Dedifferentiated amniotic fluid mesenchymal stem cell (primary cell): ENCODE data around the gene NINJ1.
"Not testable (repeated sequence)": the region's sequence is repeated elsewhere in the genome, so short reads cannot be mapped to it uniquely, and the experiment has no call there.

Experiments
- DNase-seq: peaks from one replicate; pipeline ENCODE4 v3.0.0-alpha.2; 2016; ENCODE audit errors: extremely low spot score

NINJ1 gene

DNA sequence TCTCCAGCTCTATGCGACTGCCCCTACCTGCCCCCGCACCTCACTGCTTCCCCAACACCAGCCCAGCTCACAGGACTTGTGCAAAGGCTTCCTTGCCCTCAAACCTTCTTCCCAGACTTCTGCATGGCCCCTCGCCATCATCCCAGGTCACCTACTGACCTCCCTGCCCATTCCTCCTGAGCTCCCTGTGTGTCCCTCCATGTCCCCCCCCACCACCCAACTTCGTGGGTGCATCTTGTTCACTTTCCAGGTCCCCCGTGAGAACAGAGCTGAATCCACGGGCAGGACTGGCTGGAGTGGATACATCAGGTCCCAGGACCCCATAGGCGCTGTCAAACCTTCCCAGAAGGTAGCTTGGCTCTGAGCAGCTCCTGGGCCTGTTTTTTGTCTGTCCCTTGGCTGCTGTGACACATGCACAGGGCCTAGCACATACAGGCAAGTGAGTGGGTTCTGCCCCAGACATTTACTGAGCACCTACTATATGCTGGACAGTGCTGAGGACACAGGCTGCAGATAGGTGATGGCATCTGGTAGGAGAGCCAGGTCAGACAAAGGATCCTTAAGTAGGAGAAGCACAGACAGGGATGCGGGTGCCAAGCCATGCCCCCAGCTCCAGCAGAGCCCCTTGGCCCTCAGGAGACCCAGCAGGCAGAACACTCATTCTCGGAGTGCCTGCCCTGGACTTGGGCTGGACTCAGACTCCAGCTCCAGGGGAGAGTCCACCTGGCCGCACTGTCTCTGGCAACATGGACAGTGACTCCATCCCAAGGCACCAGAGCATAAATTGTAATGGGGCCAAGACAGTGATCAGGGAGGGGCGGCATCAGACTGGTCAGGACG is 15.0 kb downstream of the NINJ1 start:
- no peak for DNase-seq

DNA sequence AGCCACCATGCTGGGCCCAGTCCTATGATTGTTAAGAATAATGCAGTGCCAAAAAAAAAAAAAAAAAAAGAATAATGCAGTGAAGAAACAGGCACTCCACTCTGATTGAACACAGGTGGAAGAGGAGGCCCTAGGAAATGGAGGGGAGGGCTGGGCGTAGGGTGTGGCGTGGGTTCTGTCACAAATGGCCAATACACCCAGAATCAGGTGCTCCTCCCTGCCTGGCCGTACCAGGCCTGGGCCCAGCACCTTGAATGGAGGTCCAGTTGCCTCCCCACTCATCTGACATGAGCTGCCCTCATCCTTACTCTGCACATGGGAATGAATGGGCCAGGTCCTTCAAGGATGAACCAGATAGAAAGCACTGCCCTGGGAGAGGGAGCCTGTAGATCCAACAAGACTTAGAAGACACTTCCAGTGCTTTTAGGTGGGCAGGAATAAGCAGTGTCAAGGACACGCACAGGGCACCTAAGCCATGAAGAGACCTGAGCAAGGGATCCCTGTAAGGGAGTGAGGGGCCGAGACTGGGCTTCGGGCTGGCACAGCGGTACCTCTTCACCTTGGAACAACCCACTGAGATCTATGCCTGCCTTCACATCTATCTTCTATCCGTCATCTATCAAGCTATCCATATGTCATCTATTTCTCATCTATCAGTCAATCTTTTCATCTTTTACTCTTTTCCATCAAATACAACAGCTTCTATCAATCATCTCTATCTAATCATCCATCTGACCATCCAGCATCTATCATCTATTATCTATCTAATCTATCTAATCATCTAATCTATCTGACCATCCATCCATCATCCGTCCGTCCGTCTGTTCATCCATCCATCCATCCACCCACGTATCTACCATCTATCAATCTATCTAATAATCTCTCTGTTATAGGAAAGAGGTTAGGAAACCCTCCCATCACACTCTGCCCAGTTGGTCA is 15.9 kb downstream of the NINJ1 start:
- no peak for DNase-seq

DNA sequence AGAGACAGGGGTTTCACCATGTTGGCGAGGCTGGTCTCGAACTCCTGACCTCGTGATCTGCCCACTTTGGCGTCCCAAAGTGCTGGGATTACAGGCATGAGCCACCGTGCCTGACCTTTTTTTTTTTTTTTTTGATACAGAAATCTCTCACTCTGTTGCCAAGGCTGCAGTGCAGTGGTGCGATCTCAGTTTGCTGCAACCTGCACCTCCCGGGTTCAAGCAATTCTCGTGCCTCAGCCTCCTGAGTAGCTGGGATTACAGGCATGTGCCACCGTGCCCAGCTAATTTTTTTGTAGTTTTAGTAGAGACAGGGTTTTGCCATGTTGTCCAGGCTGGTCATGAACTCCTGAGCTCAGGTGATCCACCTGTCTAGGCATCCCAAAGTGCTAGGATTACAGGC is 16.5 kb downstream of the NINJ1 start:
- DNase-seq: not testable (repeated sequence)

DNA sequence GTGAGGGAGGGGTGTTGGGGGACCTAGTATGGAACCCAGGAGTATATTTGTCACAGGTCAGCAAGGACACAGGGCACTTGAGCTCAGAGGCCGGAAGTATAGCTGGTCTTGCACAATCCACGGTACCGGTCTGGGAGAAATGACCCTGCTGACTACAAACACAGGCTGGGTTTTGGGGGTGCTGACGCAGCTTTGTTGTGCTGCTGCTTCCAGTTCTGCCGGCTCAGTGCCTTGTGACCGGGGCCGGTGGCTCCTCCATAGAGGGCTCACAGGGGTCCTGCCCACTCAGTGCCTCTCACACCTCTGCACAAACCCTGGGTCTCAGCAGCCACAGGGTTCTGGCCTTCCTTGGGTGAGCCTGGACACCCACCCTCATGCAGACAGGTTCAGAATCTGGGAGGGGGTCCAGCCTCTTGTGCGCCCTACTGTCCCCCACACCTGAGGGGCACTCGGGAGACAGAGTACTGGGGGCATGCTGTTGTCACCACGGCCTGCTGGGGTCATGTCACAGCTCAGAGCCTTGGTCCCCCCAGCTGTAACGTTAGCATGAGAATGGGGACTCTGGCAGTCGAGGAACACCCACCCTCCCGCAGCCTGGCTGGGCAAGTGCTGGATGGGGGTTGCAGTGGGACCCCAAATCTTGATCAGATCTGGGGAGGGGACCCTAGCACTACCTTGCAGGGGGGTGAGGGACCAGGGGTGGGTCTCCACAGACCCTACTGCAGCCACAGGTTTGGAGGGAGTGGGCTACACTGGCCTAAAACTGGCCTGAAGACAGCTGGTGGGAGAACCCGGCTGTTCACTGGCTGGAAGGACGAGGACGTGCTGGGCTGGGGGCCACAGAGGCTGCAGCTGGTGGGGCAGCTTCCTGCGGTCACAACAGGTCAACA is 17.7 kb downstream of the NINJ1 start:
- DNase-seq: no peak

DNA sequence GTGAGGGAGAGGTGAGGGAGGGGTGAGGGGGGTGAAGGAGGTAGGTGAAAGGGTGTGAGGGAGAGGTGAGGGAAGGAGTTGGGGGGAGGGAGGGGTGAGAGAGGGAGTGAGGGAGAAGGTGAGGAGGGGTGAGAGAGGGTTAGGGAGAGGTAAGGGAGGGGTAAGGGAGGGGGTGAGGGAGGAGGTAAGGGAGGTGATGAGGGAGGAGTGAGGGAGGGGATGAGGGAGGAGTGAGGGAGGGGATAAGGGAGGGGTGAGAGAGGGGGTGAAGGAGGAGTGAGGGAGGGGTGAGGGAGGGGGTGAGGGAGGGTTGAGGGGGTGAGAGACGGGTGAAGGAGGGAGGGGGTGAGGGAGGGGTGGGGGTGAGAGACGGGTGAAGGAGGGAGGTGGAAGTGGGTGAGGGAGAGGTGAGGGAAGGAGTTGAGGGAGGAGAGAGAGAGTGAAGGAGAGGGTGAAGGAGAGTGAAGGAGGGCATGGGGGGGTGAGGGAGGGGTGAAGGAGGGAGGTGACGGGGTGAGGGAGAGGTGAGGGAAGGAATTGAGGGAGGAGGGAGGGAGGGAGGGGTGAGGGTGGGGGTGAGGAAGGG is 18.5 kb downstream of the NINJ1 start:
- DNase-seq: no peak

DNA sequence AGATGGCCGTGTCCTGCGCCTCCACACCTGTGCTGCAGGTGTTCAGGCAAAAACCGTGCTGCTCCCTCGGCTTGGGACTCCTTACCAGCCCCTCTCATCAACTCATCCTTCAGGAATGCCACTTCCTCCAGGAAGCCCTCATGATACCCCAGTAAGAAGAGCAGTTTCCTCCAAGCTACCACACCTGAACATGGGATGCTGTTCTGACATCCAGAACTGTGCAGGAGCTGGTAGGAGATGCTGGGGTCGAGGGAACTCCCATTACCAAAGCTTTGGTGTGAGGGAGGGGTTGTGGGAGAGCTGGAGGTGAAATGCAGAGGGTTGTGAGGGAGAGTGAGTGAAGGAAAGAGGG is 19.1 kb downstream of the NINJ1 start:
- no peak for DNase-seq

DNA sequence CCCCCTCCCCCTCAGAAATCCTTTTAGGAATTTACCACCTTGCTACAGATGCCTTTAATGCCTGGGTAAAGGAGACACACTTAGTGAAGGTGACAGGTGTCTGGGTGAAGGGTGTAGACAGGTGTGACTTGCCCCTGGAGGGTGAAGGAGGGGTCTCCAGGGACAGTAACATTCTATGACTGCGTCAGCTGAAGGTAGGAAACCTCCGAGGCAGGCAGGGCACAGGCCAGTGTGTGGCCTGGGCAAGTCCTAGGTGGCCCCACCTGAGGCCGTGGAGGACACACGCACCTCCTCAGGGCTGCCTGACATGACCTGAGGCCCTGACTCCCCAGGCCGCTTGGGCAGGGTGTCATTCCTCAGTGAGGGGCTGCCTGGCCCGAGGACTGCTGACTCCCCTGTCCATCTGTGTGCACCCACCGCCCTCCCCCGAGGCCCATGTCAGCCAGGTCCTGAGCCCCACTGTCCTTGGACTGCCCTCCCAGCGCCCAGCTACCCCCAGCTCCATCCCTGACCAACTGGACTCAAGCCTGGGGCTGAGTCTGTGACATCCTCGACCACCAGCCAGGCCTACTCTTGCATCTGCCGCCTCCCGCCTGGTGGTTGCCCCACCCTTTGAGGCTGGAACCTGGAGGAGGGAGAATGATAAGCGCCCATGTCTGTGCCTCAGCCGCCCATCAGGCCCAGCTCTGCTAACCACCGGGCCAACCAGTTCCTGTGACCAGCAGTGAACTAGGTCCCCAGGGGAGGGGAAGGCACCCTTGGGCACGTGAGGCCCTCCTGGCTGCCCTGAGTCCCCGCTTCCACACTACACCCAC is 19.7 kb downstream of the NINJ1 start:
- DNase-seq: no peak

DNA sequence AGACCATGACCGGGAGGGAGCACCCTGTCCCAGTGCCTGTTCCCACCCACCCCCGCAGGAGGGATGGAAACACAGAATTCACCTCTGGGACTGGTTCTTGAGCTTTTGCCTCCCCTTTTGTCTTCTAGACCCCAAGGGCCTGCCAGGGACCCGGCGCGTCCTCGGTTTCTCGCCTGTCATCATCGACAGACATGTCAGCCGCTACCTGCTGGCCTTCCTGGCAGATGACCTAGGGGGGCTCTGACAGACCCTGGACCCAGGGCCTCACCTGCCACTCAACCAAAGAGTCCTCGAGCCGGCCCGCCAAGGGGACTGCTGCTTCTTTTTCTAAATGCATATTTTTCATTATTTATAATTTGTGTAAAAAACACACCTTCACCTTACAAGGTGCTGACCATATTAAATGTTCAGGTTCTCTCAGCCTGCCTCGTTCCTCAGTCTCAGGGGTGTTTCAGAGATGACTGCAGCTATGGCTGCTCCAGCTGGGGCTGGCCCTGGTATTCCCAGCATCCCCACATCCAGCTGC is 21.1 kb downstream of the NINJ1 start:
- no peak for DNase-seq

DNA sequence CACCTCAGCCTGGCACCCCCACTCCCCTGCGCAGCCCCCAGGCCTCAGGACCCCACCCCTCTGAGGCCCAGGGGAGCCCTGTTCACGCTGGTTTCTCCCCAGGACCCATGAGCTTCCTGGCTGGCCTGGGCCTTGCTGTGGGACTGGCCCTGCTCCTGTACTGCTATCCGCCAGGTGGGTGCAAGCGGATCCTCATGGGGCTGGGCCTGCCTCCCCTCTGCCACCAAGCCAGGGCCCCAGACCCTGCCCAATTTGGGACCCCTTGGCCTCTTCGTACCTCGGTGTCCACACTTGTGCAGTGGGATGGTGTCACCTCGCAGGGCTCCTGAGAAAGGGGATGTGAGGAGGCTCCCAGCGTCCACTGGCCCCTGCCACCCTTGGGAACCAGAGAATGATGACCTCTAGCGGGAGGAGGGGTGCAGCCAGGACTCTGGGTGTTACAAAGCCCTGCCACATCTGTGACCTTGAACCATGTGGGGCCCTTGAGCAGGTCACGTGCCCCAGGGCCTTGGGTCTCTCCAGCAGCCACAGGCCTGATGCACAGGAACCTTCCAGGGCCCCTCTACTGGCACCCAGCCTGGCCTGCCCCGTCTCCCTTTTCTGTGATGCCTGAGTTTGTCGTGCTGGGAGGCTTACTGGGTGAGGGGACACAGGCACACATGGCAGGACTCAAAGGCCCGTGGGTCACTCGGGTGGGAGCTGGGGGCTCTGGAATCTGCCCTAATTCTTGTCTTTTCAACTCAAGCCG is 21.8 kb downstream of the NINJ1 start:
- DNase-seq: no peak

DNA sequence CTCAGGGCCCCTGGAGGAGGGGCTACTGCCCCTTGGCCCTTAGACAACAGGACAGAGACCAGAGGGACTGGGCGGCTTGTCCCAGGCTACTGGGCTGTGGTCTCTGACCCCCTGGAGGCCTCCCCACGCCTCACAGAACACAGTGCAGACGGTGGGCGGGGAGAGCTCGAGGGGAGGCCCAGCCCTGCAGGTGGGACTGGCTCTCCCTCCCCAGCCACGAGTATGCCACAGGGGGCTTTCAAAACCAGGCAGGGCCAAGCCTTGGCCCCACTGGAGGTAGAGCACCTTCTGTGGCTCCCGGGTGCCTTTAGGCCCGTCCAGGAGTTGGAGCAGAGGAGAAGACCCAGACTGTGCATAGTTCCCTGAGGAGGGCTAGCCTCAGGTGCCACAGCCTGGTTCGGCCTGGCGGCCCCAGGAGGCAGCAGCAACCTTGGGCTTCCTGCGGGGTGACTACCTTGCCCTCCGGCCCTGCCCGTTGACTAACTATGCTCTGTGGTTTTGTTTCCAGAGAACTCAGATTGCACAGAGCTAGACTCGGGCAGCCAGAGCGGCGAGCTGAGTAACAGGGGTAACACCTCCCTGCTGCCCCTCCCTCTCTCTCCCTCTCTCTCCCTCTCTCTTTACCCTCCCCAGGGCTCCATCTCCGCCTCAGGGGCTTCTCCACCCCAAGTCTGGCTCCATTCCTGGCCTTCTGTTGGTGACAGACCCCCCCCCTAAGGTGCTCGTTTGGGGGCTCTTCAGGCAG is 22.5 kb downstream of the NINJ1 start:
- no peak for DNase-seq

DNA sequence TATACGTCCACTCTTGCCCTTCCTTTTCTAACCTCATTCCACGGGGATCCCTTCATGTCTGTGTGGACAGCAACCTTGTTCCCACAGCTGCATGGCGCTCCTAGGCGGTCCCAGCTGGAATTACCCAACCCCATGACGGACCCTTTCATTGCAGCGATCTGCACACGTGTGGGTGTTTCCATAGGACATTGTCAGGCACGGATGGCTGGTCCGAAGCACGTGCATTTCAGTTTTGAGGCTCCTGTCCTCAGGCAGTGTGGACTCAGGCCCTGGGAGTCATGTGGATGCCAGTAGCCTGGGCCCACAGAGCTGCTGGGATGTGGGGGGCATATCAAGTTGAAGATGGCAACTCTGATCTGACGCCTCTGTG is 23.1 kb downstream of the NINJ1 start:
- DNase-seq: no peak

DNA sequence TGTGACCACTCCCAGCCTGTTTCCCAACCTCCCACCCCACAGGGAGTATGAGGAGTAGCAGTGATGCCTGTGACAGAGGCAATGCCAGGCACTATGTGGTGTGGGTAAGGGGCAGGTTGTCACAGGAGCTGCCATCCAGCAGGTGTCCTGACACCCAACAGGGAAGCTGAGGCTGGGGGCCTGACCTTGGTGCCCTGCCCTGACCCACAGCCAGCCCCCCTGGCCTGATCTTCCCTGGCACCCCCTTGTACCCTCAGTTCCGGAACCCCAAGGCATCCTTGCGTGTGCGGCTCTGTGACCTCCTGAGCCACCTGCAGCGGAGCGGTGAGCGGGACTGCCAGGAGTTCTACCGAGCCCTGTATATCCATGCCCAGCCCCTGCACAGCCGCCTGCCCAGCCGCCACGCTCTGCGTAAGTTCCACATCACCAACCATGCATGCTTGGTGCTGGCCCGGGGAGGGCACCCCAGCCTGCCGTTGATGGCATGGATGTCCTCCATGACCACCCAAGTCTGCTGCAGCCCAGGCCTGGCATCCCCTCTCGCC is 23.7 kb downstream of the NINJ1 start:
- no peak for DNase-seq

DNA sequence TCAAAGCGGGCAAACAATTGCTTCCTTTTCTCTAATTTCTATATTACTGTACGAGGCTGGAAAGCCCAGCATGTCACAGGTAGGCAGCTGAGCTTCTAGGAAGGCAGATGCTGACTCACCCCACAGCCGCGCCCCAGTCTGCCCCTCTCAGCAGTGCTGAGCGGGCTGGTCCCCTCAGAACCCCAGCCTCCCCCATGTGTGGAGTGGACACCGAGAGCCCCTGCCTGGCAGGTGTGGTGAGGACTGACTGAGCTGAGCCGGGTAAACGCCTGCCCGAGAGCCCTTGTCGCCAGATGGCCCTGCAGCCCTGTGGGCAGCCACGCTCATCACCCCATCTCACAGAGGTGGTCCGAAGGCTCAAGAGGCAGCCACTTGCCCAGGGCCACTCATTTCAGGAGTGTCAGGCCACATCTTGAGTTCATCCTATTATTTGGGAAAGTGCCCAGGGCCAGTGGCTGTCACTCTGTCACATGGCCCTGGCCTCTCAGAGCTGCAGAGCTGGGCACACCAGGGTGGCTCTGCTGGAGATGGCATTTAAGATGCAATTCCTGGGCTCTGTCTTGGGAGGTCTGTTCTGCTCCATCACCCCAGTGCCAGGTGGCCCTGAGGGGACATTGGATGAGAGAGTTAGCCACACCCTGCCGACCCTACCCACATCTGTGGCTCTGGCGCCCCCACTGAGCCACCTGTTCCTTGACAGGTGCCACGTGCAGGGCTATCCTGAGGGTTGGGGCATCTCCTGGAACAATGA is 25.6 kb downstream of the NINJ1 start:
- DNase-seq: no peak

DNA sequence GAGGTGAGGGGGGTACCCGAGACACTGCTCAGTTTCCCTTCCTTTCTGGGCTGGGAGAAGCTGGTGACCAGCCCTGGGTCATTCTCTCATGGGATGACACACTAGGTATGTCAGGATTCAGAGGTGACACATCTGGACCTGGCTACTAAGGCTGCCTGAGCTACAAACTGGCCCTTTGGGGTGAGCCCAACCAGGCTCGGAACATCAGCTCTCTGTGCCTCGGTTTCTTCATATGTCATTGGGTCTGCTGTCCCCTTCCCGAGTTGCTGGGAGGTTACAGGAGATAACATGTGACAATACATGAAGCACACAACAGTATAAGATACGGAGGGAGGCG is 26.3 kb downstream of the NINJ1 start:
- no peak for DNase-seq

DNA sequence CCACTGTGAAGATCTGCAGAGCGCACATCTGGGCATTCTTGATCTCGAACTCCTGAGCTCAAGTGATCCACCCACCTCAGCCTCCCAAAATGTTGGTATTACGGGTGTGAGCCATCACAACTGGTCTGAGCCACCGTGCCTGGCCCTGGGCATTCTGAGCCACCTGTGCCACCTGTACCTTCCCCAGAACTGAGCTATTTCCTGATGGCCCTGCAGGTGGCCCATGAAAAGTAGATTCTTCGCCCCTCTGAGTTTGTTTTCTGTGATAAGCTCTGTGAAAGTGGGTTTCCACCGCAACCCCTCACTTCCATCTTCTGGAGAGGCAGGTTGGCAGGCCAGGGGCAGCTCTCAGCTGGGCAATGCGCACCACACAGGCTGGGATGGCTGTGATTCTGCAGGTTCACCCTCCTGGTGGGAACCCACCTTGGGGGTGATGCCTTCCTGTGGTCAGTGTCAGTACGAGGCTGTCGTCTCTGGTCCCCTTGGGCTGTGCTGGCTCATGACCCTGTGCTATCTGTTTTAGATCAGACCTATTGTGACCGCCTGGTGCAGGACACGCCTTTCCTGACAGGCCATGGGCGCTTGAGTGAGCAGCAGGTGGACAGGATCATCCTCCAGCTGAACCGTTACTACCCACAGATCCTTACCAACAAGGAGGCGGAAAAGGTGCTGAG is 26.8 kb downstream of the NINJ1 start:
- DNase-seq: no peak

DNA sequence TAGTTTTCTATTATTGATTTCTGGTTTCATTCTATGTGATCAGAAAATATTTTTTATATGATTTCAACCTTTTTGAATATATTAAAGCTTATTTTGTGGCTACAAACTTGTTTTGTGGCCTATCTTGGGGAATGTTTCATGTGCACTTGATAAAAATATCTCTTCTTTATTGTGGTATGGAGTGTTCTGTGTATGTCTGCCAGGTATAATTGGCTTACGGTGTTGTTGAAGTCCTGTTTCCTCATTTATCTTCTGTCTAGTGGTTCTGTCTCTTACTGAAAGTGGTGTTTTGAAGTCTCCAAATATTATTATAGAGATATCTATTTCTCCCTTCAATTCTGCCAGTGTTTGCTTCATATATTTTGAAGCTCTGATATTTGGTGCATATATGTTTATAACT is 28.4 kb downstream of the NINJ1 start:
- DNase-seq: no peak

DNA sequence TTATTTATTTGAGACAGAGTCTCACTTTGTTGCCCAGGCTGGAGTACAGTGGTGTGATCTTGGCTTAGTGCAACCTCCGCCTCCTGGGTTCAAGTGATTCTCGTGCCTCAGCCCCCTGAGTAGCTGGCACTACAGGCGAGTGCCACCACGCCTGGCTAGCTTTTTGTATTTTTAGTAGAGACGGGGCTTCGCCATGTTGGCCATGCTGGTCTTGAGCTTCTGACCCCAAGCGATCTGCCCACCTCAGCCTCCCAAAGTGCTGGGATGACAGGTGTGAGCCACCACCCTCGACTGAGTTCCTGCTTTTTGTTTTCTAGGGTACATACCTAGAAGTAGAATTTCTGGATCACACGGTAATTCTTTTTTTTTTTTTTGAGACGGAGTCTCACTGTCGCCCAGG is 33.0 kb downstream of the NINJ1 start:
- DNase-seq: not testable (repeated sequence)

DNA sequence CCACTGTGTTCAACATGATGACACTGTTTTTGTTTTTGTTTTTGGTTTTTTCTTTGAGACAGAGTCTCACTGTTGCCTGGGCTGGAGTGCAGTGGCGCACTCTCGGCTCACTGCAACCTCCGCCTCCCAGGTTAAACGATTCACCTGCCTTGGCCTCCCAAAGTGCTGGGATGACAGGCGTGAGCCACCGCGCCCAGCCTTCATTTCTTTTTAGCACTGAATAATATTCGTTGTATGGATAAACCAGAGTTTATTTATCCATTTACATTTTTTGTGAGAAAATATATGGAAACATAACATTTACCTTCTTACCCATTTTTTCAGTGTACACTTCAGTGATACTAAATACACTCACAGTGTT is 33.8 kb downstream of the NINJ1 start:
- no peak for DNase-seq
